Measurements from ENCODE around the gene ZNF683.

The ZNF683 gene

GRCh38 chr1:26410706-26411623 is 38.4 kb upstream of the ZNF683 start, which contains the start of gene LIN28A:
TSS of gene LIN28A (plus strand) at chr1:26410817. CDS start at chr1:26410892, 75 bp downstream.
- no peak within 1 kb of the TSS for H3K4me3 ChIP-seq (ENCODE audit: low read depth in 1 of 2, low read length in 2 of 2)
- no peak within 1 kb of the TSS for H3K9ac ChIP-seq (ENCODE audit: low read depth, low read length)
- ATAC-seq (ENCODE audit: insufficient read depth, low read depth): no peak
- TF ChIP-seq CTCF (IDR thresholded peaks at IDR 0.05; ENCODE audit: borderline replicate concordance, extremely low read depth, low read length, poor library complexity, severe bottlenecking): no peak
- TF ChIP-seq EZH2 (IDR thresholded peaks at IDR 0.05; ENCODE audit: borderline replicate concordance, low read depth, low read length, severe bottlenecking): no peak
- peaks cover 9% of the 10 kb centered on the region; the same call in 1 of the 2 replicates for H4K20me1 ChIP-seq (ENCODE audit: insufficient read depth, low read length)
- no peaks in the 10 kb centered on the region for H3K4me1 ChIP-seq (ENCODE audit: insufficient read depth, low read length)
- no peaks in the 10 kb centered on the region for H3K36me3 ChIP-seq (ENCODE audit: insufficient read depth, low read length)
- H3K27me3 ChIP-seq (ENCODE audit: insufficient read depth, low read length, poor library complexity): peaks cover 4% of the 10 kb centered on the region
- H2AFZ ChIP-seq (ENCODE audit: low read depth, low read length): no peak within 1 kb of the TSS
- no peak for DNase-seq
- no peak within 1 kb of the TSS for H3K4me2 ChIP-seq (ENCODE audit: insufficient read depth, low read length)
- H3K79me2 ChIP-seq (ENCODE audit: insufficient read depth, low read length): no peaks in the 10 kb centered on the region
- no peaks in the 10 kb centered on the region for H3K9me3 ChIP-seq (ENCODE audit: insufficient read depth, low read length, severe bottlenecking)
- no peak within 1 kb of the TSS for H3K27ac ChIP-seq (ENCODE audit: low read length)

- TF ChIP-seq EZH2 (IDR thresholded peaks at IDR 0.05; ENCODE audit: borderline replicate concordance, low read depth, low read length, severe bottlenecking): no peak
- no peak for TF ChIP-seq CTCF (IDR thresholded peaks at IDR 0.05; ENCODE audit: borderline replicate concordance, extremely low read depth, low read length, poor library complexity, severe bottlenecking)
- ATAC-seq (ENCODE audit: insufficient read depth, low read depth) (no peak), DNase-seq (no peak)
- H3K27ac ChIP-seq (ENCODE audit: low read length): no peak overlapping the region
- no peak overlapping the region for H2AFZ ChIP-seq (ENCODE audit: low read depth, low read length)
- no peaks in the 10 kb centered on the region for H3K4me1 ChIP-seq (ENCODE audit: insufficient read depth, low read length)
- H3K9ac ChIP-seq (ENCODE audit: low read depth, low read length): no peak overlapping the region
- peaks cover 4% of the 10 kb centered on the region for H3K27me3 ChIP-seq (ENCODE audit: insufficient read depth, low read length, poor library complexity)
- peaks cover 9% of the 10 kb centered on the region; the same call in 1 of the 2 replicates for H4K20me1 ChIP-seq (ENCODE audit: insufficient read depth, low read length)
- no peak overlapping the region for H3K4me3 ChIP-seq (ENCODE audit: low read depth in 1 of 2, low read length in 2 of 2)
- H3K4me2 ChIP-seq (ENCODE audit: insufficient read depth, low read length): no peak overlapping the region
- H3K79me2 ChIP-seq (ENCODE audit: insufficient read depth, low read length): no peaks in the 10 kb centered on the region
- H3K36me3 ChIP-seq (ENCODE audit: insufficient read depth, low read length): no peaks in the 10 kb centered on the region
- H3K9me3 ChIP-seq (ENCODE audit: insufficient read depth, low read length, severe bottlenecking): no peaks in the 10 kb centered on the region
These were observed 36.7 kb upstream of the ZNF683 start for GRCh38 chr1:26409191-26409807.

- H3K79me2 ChIP-seq (ENCODE audit: insufficient read depth, low read length): no peaks in the 10 kb centered on the region
- DNase-seq: peak; percentile 81
- peaks cover 7% of the 10 kb centered on the region for H3K27me3 ChIP-seq (ENCODE audit: insufficient read depth, low read length, poor library complexity)
- no peak overlapping the region for H3K9ac ChIP-seq (ENCODE audit: low read depth, low read length)
- ATAC-seq (ENCODE audit: insufficient read depth, low read depth): peak; percentile 96
- H3K36me3 ChIP-seq (ENCODE audit: insufficient read depth, low read length): no peaks in the 10 kb centered on the region
- H2AFZ ChIP-seq (ENCODE audit: low read depth, low read length): no peak overlapping the region
- H3K4me2 ChIP-seq (ENCODE audit: insufficient read depth, low read length): no peak overlapping the region
- peaks cover 9% of the 10 kb centered on the region; the same call in 1 of the 2 replicates for H4K20me1 ChIP-seq (ENCODE audit: insufficient read depth, low read length)
- no peak overlapping the region for H3K27ac ChIP-seq (ENCODE audit: low read length)
- no peaks in the 10 kb centered on the region for H3K9me3 ChIP-seq (ENCODE audit: insufficient read depth, low read length, severe bottlenecking)
- H3K4me3 ChIP-seq (ENCODE audit: low read depth in 1 of 2, low read length in 2 of 2): no peak overlapping the region
- no peak for TF ChIP-seq EZH2 (IDR thresholded peaks at IDR 0.05; ENCODE audit: borderline replicate concordance, low read depth, low read length, severe bottlenecking)
- no peaks in the 10 kb centered on the region for H3K4me1 ChIP-seq (ENCODE audit: insufficient read depth, low read length)
These were observed 36.1 kb upstream of the ZNF683 start for GRCh38 chr1:26408604-26409003.

All from DND-41 (cell line).